KG1 (cell line): ENCODE measurements around the gene DUS1L.

Experiments
- DNase-seq: peaks from one replicate; lab custom pipeline; 2025; lab: John Stamatoyannopoulos, UW

Gene DUS1L

DNA sequence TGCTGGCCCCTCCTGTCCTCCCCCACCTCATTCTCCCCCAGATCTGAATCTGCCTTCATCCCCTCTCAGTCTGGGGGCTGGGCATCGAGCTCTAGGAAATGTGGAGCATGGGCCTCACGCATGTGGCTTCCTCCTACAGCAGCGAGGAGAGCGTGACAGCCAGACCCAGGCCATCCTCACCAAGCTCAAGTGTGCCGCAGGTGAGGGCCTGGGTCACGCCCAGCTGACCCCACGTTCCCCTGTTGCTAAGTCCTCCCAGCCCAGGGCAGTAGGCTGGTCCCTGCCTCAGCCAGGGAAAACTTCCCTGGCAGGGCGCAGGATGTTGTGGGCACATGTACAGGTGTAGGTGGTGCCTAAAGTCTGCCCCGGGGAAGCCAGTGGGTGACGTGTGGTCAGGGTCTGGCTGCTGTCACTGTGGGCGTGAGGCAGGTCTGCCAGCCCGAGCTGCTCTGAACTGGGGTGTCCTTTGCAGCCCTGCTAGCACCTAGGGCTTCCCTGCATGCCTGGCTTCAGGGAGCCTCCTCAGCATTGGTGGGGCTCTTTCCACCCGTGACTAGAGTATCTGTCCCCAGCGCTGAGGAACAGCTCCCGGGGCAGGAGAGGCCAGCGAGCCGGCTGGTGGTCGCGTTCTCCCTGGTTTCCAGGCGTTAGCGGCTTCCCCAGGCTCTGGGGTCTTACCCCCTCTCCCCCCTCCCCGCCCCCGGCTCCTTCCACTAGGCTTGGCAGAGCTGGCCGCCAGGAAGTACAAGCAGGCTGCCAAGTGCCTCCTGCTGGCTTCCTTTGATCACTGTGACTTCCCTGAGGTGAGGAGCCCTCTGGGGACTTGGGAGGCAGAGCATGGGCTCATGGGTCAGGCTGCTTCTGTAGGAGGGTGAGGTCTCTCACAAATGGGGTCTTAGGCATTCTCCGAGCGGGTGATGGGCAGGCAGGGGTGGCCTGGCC, 10.3 kb downstream of the DUS1L start:
- DNase-seq = no peak

DNA sequence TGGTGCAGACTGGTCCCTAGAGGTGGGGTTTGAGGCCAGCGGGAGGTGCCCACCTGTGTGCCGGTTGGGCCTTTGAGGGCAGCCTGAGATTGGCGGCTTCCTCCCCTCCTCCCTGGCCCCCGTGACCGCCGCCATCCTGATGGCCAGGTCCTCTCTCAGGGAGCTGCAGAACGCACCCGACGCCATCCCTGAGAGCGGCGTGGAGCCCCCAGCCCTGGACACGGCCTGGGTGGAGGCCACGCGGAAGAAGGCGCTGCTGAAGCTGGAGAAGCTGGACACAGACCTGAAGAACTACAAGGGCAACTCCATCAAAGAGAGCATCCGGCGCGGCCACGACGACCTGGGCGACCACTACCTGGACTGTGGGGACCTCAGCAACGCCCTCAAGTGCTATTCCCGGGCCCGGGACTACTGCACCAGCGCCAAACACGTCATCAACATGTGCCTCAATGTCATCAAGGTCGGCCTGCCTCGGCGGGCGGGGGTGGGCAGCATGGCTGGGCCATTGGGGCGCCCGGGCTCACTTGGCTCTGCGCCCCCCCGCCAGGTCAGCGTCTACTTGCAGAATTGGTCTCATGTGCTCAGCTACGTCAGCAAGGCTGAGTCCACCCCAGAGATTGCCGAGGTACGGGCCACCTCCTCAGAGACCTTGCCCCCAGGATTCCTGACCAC, 11.1 kb downstream of the DUS1L start:
- no peak for DNase-seq

DNA sequence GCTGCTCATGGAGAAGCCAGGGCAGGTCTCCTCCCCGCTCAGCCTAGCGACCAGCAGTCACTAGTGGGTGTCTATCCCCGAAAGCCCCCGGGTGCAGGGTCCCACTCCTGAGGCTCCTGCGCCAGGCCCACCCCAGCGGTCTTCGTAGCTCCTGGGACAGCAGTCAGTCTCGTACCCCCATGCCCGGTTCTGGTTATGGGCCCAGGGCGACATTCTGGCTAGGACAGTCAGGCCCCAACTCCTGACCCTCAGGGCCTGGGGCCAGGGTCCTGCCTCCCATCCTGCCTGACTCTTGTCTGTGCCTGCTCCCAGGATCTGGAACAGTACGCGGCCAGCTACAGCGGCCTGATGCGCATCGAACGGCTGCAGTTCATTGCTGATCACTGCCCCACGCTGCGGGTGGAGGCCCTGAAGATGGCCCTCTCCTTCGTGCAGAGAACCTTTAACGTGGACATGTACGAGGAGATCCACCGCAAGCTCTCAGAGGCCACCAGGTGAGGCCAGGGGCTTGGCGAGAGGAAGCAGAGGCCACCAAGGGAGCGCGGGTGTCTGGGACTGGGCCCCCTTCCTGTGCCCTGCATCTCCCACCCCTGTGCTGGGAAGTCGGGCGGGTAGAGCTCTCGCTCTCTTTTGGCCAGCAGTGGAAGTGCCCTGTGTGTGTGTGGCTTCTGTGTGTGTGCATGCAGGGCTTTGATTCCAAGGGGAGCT, 11.9 kb downstream of the DUS1L start:
- DNase-seq = no peak

DNA sequence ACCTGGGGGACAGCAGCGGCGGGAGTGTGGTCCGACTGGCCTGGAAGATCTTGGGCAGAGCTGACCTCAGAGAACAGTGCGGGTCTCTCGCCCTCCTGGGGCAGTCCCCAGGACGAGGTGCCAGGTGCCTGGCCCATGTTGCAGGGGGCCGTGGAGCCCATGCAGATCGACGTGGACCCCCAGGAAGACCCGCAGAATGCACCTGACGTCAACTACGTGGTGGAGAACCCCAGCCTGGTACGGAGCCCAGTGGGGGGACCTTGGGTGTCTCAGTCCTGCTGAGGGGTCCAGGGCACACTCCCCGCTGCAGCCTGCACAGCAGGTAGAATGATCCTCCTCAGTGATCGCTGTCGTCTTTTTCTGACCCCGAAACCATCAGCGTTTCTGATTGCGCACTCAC, 12.5 kb downstream of the DUS1L start:
- no peak for DNase-seq

DNA sequence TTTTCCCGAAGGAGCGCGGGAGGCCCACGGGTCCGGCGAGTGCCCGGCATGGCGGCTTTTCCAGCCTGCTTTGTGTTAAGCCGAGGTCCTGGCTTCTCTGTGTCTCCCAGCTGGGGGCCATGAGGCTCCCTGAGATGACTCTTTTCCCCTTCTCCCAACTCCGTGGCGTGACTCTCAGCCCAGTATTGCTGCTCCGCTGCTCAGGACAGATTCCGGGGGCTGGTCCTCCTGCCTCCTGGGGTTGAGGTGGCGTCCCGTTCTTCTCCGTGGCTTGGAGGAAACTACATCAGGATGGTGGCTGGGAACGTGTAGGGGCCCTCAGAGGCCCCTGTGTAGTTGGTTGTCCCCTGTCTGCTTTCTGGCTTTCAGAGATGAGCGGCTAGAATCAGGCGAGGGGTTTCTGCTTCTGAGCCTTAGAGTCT, 13.0 kb downstream of the DUS1L start:
- DNase-seq = no peak

DNA sequence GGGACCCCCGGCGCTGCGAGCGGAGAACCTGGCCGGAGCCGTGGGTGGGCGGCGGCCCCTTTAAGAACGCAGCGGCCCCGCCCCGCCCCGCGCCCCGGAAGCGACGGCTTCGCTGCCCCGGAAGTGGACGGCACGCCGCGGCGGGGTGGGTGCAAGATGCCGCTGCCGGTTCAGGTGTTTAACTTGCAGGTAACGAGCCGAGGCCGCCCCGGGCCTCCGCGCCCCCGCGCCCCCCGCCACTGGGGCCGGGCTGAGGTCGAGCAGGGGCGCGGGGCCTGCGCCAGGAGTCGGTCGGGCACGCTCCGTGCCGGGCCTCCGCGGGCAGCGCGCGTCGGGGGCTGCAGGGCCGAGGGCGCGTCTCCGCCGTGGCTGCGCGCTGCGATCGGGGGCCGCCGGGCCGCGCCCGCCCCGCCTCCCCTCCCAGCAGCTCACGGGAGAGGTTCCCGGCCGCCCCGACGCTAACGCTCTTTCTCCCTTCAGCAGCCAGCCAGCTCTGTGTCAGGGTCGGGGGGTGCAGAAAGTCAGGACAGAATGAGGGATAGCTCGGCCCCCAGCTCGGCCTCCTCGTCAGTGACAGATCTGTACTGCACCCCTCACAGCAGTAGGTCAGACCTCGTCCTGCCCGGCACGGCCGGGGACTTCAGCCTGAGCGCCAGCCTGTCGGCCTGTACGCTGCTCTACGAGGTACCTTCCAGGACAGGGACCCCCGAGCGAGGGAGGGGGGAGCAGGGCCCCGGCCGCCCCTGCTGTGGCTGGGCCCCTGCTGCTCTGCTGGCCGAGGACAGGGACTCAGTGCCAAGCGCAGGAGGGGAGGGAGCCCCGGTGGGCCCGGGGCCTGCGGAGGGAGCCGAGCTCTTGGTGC, 13.6 kb downstream of the DUS1L start, which contains the start of the genes GPS1 and RFNG:
TSS of gene GPS1 (plus strand) at position 123 of the 862 bp plus-strand sequence. CDS start at position 157, 34 bp downstream.
TSS of gene RFNG (minus strand) at position 36 of the 862 bp plus-strand sequence. CDS start 45 bp downstream, outside the sequence.
- peak; percentile 33 for DNase-seq

DNA sequence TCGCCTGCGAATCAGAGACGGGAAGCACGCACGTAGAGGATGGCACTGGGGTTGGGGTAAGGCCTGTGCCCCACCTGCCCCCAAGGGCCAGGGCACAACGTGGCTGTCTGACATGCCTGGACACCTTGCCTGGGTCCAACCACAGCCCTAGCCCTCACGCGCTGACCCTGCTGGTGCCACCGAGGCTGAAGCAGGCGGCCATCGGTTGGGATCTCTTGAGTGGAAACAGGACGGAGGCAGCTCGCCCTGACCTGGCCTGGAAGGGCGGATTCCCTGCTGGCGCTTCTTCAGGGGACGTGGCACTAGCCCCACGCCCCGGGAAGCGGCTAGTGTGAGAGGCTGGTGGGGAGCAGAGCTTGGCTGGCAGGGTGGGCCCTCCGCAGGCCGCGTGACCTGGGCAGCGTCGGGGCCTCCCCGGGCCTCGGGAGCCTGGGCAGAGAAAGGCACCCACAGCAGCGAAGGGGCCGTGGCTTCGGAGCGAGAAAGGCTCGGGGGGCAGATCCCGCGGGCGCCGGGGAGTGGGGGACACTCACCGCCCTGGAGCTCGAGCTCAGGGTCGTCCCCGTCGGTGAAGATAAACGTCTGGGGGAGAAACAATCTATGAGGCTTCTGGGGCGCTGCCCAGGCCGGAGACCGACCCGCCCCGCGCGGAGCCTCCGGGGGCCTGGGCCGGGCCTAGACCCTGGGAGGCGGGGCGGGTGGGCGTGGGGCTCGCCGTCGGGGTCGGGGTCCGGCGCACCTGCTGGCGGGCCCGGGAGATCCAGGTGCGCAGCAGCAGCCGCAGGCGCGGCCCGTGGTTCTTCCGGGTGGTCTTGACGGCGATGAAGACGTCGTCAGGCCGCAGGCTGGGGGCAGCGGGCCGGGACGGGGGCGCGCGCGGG, 14.6 kb downstream of the DUS1L start:
- no peak for DNase-seq

DNA sequence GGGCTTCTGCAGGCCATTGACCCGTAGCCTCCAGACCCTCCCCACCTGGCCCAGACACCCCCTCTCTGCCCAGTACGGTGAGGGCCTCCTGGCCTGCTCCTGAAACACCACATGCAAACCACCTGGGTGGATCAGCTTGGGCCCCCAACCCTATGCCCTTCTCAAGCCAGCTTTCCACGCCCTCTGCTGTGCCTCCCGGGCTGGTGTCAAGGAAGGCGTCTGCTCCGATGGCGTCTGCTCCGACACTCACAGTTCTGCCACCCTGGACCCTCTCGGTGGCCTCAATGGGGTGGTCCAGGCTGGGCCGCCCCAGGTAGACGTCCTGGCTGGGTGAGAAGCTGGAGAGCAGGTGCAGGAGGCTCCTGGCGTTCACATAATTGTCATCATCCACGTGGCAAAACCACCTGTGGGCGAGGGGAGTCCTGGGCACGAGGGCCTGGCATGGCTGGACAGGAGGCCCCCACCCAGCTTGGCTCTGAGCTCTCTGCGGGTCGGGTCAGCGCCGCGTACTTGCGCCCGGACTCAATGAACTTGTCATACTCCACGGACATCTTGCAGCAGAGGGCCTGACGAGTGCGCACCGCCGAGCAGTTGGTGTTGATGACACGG, 15.3 kb downstream of the DUS1L start:
- no peak for DNase-seq

DNA sequence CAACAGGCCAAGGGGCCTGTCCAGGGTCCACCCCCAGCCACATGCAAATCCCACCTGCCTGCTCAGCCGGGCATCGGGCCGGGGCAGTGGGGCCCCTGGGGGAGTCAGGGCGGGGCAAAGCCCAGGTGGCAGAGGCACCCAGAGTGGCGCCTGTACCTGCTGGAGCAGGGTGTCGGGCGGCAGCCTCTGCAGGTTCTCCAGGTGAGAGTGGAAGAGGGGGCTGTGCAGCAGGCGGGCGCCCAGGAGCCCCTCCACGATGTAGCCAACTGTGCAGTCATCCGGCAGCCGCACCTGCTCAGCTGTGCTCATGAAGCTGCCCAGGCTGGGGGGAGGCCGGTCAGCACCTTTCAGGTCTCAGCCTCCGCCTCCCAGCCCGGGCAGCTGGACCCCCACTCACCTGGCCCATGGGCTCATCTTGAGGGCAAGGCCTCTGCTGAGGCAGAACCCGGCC, 16.1 kb downstream of the DUS1L start:
- no peak for DNase-seq

DNA sequence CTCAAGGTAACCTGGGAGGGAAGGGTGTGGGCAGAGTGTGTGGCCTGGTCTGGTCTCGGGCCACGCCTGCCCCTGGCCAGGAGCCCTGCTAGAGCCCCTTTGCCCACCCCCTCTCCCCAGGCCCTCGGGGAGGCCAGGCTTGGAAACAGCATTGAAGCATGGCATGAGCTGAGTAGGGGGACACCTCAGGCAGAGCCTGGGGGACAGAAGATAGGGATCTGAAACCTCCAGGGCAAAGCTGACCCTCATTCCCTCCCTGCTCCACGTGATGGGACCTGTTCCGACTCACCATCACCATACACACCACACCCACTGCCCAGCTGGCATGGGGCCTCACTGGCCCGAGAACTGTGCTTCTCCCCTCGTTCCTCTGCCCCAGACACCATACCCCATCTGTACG, 16.5 kb downstream of the DUS1L start:
- no peak for DNase-seq

DNA sequence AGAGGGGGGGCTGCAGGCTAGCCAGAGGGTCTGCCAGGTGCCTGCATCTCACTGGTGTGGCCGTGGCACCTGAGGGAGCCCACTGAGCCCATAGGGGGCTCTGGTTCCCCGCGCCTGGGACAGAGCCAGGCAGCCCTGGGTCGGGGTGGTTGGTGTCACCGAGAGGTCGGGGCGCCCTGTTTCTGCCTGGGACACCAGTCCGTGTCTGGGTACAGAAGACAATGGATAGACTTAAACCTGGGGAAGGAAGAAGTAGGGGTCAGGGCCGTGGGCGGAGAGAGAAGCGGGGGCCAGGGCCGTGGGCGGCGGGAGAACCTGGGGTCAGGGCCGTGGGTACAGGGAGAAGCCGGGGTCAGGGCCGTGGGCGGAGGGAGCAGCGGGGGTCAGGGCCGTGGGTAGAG, 17.0 kb downstream of the DUS1L start:
- no peak for DNase-seq

DNA sequence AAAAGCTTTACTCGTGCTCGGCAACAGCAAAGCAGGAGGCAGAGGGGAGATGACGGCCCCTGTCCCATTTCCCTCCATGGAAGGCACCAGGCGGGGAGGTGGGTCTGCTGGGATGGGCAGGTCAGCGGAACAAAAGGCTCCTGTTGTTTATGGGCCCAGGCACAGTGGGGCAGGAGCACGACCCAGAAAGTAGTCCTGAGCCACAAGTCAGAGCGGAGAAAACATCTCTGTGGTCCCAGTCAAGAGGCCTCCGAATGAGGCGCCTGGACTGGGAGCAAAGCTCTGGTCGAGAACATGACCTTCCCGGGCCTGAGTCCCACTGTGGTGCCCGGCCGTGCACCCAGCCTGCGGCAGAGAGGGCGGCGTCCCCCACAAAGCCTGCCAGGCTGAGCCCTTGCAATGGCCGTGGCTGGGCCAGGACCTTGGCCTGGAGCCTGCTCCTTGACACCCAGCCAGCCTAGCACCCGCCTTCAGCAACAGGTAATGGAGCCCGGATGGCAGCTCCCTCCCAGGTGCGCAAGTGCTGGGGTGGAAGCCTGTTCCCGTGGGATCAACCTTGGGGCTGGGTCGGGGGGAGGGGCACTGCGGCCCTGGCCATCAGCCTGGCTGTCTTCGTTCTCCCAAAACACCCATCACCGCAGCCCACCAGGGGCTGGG, 17.6 kb downstream of the DUS1L start:
- DNase-seq = no peak

DNA sequence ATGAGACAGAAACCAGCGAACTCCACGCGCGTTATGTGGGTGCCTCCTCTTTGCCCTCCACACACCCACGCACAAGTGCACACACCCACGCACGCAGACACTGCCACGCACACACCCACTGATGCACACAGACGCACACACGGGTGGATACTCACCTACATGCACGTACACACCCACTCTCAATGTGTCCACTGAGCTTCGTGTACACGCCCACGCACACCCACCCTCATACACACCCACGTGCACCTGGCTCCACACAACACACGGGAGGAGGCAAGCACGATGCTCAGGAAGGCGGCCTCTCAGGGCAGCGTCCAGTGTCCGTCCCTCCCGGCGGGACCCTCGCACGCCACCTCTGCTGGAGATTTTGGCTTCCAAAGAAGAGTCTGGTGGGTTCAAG, 18.2 kb downstream of the DUS1L start:
- no peak for DNase-seq

DNA sequence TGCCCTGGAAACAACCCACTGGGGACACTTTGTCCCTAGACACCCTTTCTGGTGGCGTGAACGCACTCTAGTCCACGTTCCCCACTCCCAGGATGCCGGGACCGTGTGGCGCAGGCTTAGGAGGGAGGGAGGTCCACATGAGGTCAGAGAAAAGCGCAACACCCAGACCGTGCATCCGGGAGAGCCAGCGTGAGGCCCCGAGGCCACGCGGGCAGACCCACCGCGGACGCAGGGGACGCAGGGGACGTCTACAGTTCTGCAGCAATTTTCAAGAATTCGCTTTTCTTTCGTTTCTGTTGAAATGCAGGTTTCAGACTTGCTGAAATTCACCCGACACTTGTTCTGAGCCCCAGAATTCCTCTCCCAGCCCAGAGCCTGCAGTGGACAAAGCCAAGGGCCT, 18.7 kb downstream of the DUS1L start:
- no peak for DNase-seq

DNA sequence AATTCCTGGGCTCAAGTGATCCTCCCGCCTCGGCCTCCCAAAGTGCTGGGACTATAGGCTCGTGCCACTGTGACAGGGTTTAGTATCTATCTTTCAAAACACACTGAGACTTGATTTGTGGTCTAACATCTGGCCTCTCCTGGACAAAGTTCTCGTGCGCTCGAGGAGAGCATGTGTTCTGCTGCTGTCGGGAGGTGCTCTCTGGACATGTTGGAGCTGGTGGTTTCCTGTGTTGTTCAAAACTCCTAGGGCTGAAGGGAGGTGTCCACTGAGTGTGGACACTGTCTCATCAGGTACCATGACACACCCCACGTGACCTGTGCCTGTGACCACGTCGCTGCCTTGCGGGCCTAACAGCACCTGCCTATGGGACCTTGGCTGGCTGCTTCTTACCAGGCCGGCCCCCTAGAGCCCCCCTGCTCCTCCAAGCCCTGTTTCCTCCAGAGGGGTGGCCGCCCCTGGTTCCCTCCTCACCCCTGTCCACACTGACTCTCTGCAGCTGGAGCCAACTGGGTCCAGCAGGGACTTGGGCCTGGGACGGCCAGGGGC, 19.6 kb downstream of the DUS1L start:
- DNase-seq = no peak

DNA sequence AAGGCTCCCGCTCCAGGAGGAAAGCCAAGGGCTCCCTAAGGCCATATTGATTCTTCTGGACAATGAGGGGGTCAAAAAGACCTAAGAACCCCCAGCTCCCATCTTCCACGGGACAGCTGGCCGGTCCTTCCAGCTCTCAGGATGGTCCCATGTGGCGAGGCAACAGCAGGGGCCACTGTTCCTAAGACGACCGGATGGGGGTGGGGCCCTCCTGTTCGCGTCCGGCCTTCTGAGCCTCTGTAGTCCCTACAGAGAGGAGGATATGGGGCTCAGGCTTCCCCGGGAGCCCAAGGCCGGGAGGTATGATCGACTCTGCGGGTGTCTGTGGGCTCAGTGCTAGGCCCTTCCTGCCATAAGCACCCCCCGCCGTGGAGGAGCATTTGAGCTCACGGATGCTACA, 22.1 kb downstream of the DUS1L start:
- no peak for DNase-seq

DNA sequence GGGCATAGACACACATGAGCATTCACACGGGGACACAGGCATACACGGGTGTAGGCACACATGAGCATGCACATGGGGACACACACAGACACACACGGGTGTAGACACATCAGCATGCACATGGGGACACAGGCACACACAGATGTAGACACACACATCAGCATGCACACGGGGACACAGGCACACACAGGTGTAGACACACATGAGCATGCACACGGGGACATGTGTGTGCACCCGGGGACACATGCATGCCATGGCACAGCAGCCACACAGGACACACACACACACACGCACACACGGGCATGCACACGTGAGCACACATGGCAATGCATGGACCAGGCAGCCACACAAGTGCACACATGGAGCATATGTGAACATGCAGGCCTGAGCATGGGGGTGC, 23.0 kb downstream of the DUS1L start:
- DNase-seq = no peak

DNA sequence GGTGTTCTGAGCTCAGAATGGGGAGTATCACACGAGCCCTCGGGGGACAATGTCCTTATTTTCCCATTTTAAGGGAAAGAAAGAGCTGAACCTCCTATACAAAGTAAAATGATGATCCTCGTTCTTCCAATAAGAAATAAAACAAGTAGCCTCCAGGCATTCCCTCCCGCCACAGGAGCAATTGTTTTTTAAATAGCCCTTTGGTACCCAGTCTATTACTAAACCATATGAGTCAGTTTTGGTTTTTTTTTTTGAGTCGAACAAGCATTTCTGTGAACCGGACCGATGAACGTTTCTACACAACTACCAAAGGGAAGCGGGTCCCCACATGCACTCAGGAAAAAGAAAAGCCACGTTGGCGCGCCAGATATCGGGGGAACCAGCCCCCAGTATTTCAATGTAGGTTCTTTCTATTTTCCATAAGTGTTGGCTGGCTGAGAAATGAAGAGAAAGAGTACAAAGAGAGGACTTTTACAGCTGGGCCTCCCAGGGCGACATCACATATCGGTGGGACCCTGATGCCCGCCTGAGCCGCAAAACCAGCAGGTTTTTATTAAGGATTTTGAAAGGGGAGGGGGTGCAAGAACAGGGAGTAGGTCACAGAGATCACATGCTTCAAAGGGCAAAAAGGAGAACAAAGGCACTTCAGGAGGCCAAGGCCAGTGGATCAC, 24.3 kb downstream of the DUS1L start:
- DNase-seq = no peak
